A549 (cell line): ENCODE measurements around the gene MYLK2. TPM values are rescaled to one million over a fixed set of nuclear protein-coding genes. Genes with fewer than 3 reads are reported as not detected.

Source experiments
- ATAC-seq, 2 experiments: fragments of 200-7000 bp in 1 of 2; fragments of >200 bp in 1 of 2; cut with Nextera tagmentation in 1 of 2; cut with Tn5 transposase in 1 of 2; 3 replicates each; pipeline versions ENCODE4 v1.8.0 to v1.9.1; 2018 to 2020; ENCODE audit warnings: mild to moderate bottlenecking in 1 of 2, moderate library complexity in 1 of 2
- CTCF ChIA-PET: fragments of 300-600 bp; sonication (Branson Sonifier 250); formaldehyde crosslinking; extraction: SDS; loops from one replicate; lab custom pipeline; 2021; ENCODE audit warnings: antibody characterized with exemption, inconsistent platforms; lab: Yijun Ruan, JAX
- POLR2A ChIA-PET: fragments of 350-600 bp; formaldehyde crosslinking; extraction: SDS; loops from one replicate; lab custom pipeline; 2021; ENCODE audit warnings: antibody characterized with exemption, inconsistent platforms; lab: Yijun Ruan, JAX
- DNase-seq, 2 experiments: peaks; one replicate each; pipeline versions ENCODE4 v3.0.0 to v3.0.0-alpha.2; 2011 to 2016; ENCODE audit warnings: low read depth in 1 of 2, low spot score in 1 of 2
- FAIRE-seq: peaks from 2 replicates; lab custom pipeline; 2011; peaks lifted over from hg19 to GRCh38; lab: Jason Lieb, UNC
- H3K27ac ChIP-seq, 2 experiments: fragments of >200 bp; sonication (Bioruptor Twin); formaldehyde crosslinking; 3 replicates each; pipeline ENCODE4 v1.5.1; 2016 to 2017
- H3K4me1 ChIP-seq: fragments of >200 bp; sonication (Bioruptor Twin); formaldehyde crosslinking; 3 replicates; pipeline ENCODE4 v1.6.1; 2016
- H3K4me2 ChIP-seq: fragments of >200 bp; sonication (Bioruptor Twin); formaldehyde crosslinking; 3 replicates; pipeline ENCODE4 v1.6.1; 2016
- H3K4me3 ChIP-seq: fragments of >200 bp; sonication (Bioruptor Twin); formaldehyde crosslinking; 3 replicates; pipeline ENCODE4 v1.5.1; 2016
- H3K9me3 ChIP-seq: fragments of >200 bp; sonication (Bioruptor Twin); formaldehyde crosslinking; 3 replicates; pipeline ENCODE4 v1.6.1; 2016
- ATOH8 ChIP-seq: fragments of 250-450 bp; sonication (Bioruptor Pico); IDR thresholded peaks from 2 replicates; pipeline ENCODE4 v1.5.0; 2020; ENCODE audit warnings: low read depth, mild to moderate bottlenecking, moderate library complexity
- BCL3 ChIP-seq: fragments of >200 bp; sonication (Bioruptor Twin); formaldehyde crosslinking; IDR thresholded peaks from 3 replicates; pipeline ENCODE4 v1.6.1; 2016
- CBX2 ChIP-seq: fragments of 200-600 bp; sonication (generic); IDR thresholded peaks from 2 replicates; pipeline ENCODE4 v1.6.1; 2016; ENCODE audit warnings: low read depth, mild to moderate bottlenecking, borderline replicate concordance
- CBX8 ChIP-seq: fragments of 200-600 bp; sonication (generic); IDR thresholded peaks from 2 replicates; pipeline ENCODE4 v1.6.1; 2016
- CEBPB ChIP-seq, 2 experiments: fragments of >200 bp in 1 of 2; sonication (Bioruptor Twin) in 1 of 2; formaldehyde crosslinking in 1 of 2; IDR thresholded peaks; 2 replicates each; pipeline ENCODE4 v1.6.1; 2012 to 2016
- CHD2 ChIP-seq: fragments of 150-350 bp; IDR thresholded peaks from 2 replicates; pipeline ENCODE4 v1.6.1; 2014; ENCODE audit warnings: low read length; ENCODE audit not compliant: partially characterized antibody
- CHD4 ChIP-seq: fragments of 200-600 bp; sonication (generic); IDR thresholded peaks from 2 replicates; pipeline ENCODE4 v1.6.1; 2016; ENCODE audit warnings: antibody characterized with exemption, mild to moderate bottlenecking, borderline replicate concordance
- EHF ChIP-seq: fragments of 250-450 bp; sonication (Bioruptor Pico); IDR thresholded peaks from 2 replicates; pipeline ENCODE4 v1.5.0; 2020; ENCODE audit warnings: mild to moderate bottlenecking
- EHMT2 ChIP-seq: fragments of 200-600 bp; sonication (generic); IDR thresholded peaks from 2 replicates; pipeline ENCODE4 v1.6.1; 2016; ENCODE audit warnings: antibody characterized with exemption, low read depth, mild to moderate bottlenecking, moderate library complexity
- ESRRA ChIP-seq: fragments of 150-350 bp; IDR thresholded peaks from 2 replicates; pipeline ENCODE4 v1.6.1; 2014; ENCODE audit warnings: mild to moderate bottlenecking, low read length, borderline replicate concordance
- HDAC2 ChIP-seq: fragments of 200-600 bp; sonication (generic); IDR thresholded peaks from 2 replicates; pipeline ENCODE4 v1.6.1; 2016
- HEYL ChIP-seq: fragments of 250-450 bp; sonication (Bioruptor Pico); IDR thresholded peaks from 2 replicates; pipeline ENCODE4 v1.8.0; 2021; ENCODE audit warnings: mild to moderate bottlenecking, moderate library complexity
- HMGXB4 ChIP-seq: fragments of 250-450 bp; sonication (Bioruptor Pico); IDR thresholded peaks from 2 replicates; pipeline ENCODE4 v1.5.0; 2021; ENCODE audit warnings: mild to moderate bottlenecking, moderate library complexity, borderline replicate concordance
- HOXB13 ChIP-seq: fragments of 250-450 bp; sonication (Bioruptor Pico); IDR thresholded peaks from 2 replicates; pipeline ENCODE4 v1.5.0; 2020; ENCODE audit warnings: low read depth, mild to moderate bottlenecking, moderate library complexity
- JUN ChIP-seq, 2 experiments: fragments of >200 bp; sonication (Bioruptor Twin); formaldehyde crosslinking; IDR thresholded peaks; 2 replicates in 1 of 2; 3 replicates in 1 of 2; pipeline ENCODE4 v1.6.1; 2016 to 2017
- KDM1A ChIP-seq: fragments of 200-600 bp; sonication (generic); IDR thresholded peaks from 2 replicates; pipeline ENCODE4 v1.6.1; 2016; ENCODE audit warnings: low read depth, mild to moderate bottlenecking
- KDM5A ChIP-seq: fragments of 200-600 bp; sonication (generic); IDR thresholded peaks from 2 replicates; pipeline ENCODE4 v1.6.1; 2016; ENCODE audit warnings: antibody characterized with exemption, mild to moderate bottlenecking
- MAFK ChIP-seq: fragments of 450-650 bp; IDR thresholded peaks from 2 replicates; pipeline ENCODE4 v1.6.1; 2014; ENCODE audit not compliant: partially characterized antibody
- MAZ ChIP-seq: fragments of 150-350 bp; IDR thresholded peaks from 2 replicates; pipeline ENCODE4 v1.6.1; 2014; ENCODE audit warnings: antibody characterized with exemption, low read depth, low read length, borderline replicate concordance
- MYC ChIP-seq: IDR thresholded peaks from 2 replicates; pipeline ENCODE4 v1.6.1; 2012; ENCODE audit warnings: mild to moderate bottlenecking, inconsistent platforms, low read length, improper control_type of control experiment, borderline replicate concordance
- PHF8 ChIP-seq: fragments of 200-600 bp; sonication (generic); IDR thresholded peaks from 2 replicates; pipeline ENCODE4 v1.6.1; 2016; ENCODE audit warnings: low read depth, mild to moderate bottlenecking, antibody characterized with exemption, moderate library complexity, borderline replicate concordance
- RAD21 ChIP-seq, 2 experiments: fragments of >200 bp in 1 of 2; sonication (Bioruptor Twin) in 1 of 2; formaldehyde crosslinking in 1 of 2; IDR thresholded peaks in 1 of 2; conservative IDR thresholded peaks in 1 of 2; 2 replicates in 1 of 2; 3 replicates in 1 of 2; pipeline ENCODE4 v1.6.1; 2012 to 2018; ENCODE audit warnings: inconsistent platforms in 1 of 2
- REST ChIP-seq: fragments of 200-600 bp; sonication (generic); IDR thresholded peaks from 2 replicates; pipeline ENCODE4 v1.6.1; 2016; ENCODE audit warnings: antibody characterized with exemption, mild to moderate bottlenecking, moderate library complexity
- RFX5 ChIP-seq: fragments of 450-650 bp; IDR thresholded peaks from 2 replicates; pipeline ENCODE4 v1.7.1; 2014; ENCODE audit warnings: antibody characterized with exemption, mild to moderate bottlenecking, moderate library complexity
- SMC3 ChIP-seq: fragments of >200 bp; sonication (Bioruptor Twin); formaldehyde crosslinking; IDR thresholded peaks from 3 replicates; pipeline ENCODE4 v1.6.1; 2018; ENCODE audit warnings: inconsistent platforms
- TFCP2L1 ChIP-seq: fragments of 250-450 bp; sonication (Bioruptor Pico); IDR thresholded peaks from 2 replicates; pipeline ENCODE4 v1.5.0; 2021; ENCODE audit warnings: mild to moderate bottlenecking
- ZNF302 ChIP-seq: fragments of 250-450 bp; sonication (Bioruptor Pico); IDR thresholded peaks from 2 replicates; pipeline ENCODE4 v1.9.0; 2021; ENCODE audit warnings: inconsistent platforms, mild to moderate bottlenecking, moderate library complexity
- WGBS: methylation state at CpG from one replicate; pipeline ENCODE4 v1.1.6; 2017; ENCODE audit errors: missing lambda C conversion rate; 5-methylcytosine and 5-hydroxymethylcytosine counted together
- polyA plus RNA-seq, 4 experiments: library from polyadenylated mRNA; depleted of rRNA in 3 of 4; stranded (reverse); fragments of >200 nt; fragmentation: RNase III in 1 of 4; extraction: RNeasy Plus Mini Kit Qiagen cat#74134 plus additional on column Dnase treatment in 1 of 4; gene quantifications; 2 replicates in 3 of 4; 3 replicates in 1 of 4; pipeline ENCODE4 v1.2.3, GENCODE V29; 2011 to 2017

Gene MYLK2
- polyA plus RNA-seq, 2 of the 4 experiments (the other 2 are of a cell fraction) = 0.09 to 0.36 TPM

- ATAC-seq = no peak
- no peak for TF ChIP-seq PHF8
- TF ChIP-seq HDAC2 = no peak
- TF ChIP-seq RAD21 (conservative IDR thresholded peaks at IDR 0.05 in 1 of 2, IDR thresholded peaks at IDR 0.05 in 1 of 2) = no peak
- TF ChIP-seq ZNF302 (CRISPR knock-in tag) = no peak
- TF ChIP-seq REST = no peak
- no peak for TF ChIP-seq JUN (IDR thresholded peaks at IDR 0.05)
- no peak for TF ChIP-seq CBX8
- no peak for TF ChIP-seq HOXB13
- TF ChIP-seq RFX5 = no peak
- no peak for TF ChIP-seq CHD2
- TF ChIP-seq CBX2 = no peak
- ChIA-PET CTCF (interaction anchor here (1.0 to 2.4 kb wide), 4 partner anchors 27 to 122 kb away, joined by 3 to 10 read pairs (median 4); no protein-coding TSS in a partner anchor), POLR2A (no interaction called here)
- no peaks in the 10 kb centered on the region for H3K9me3 ChIP-seq
- no peak for FAIRE-seq
- no peaks in the 10 kb centered on the region for H3K4me1 ChIP-seq
- WGBS = 97% methylated on average over 7 of the region's 7 CpGs
- DNase-seq = no peak
- no peak overlapping the region for H3K27ac ChIP-seq
- H3K4me2 ChIP-seq = no peak overlapping the region
- H3K4me3 ChIP-seq = no peak overlapping the region
Measured at GRCh38 chr20:31784354-31785044, 34.7 kb upstream of the MYLK2 start.

GRCh38 chr20:31785089-31785488 lies 34.1 kb upstream of the MYLK2 start:
- Histone ChIP-seq H3K4me1 (no peaks in the 10 kb centered on the region), H3K4me3 (no peak overlapping the region), H3K27ac (no peak overlapping the region), H3K4me2 (no peak overlapping the region), H3K9me3 (no peaks in the 10 kb centered on the region)
- no peak for DNase-seq
- ChIA-PET POLR2A (no interaction called here), CTCF (interaction anchor here (0.7 to 2.4 kb wide), 5 partner anchors 26 to 123 kb away, joined by 3 to 10 read pairs (median 4); no protein-coding TSS in a partner anchor)
- no peak for FAIRE-seq
- 95% methylated on average over 3 of the region's 3 CpGs for WGBS
- no peak for ATAC-seq
- no peak for TF ChIP-seq MAFK
- no peak for TF ChIP-seq HOXB13
- TF ChIP-seq MAZ = no peak
- no peak for TF ChIP-seq ESRRA
- no peak for TF ChIP-seq EHF (CRISPR knock-in tag)
- no peak for TF ChIP-seq CEBPB (IDR thresholded peaks at IDR 0.05)
- no peak for TF ChIP-seq KDM5A
- no peak for TF ChIP-seq RFX5
- TF ChIP-seq EHMT2 = no peak
- no peak for TF ChIP-seq HMGXB4 (CRISPR knock-in tag)
- TF ChIP-seq TFCP2L1 = no peak
- no peak for TF ChIP-seq SMC3
- TF ChIP-seq HEYL (CRISPR knock-in tag) = no peak
- no peak for TF ChIP-seq BCL3
- no peak for TF ChIP-seq CHD4
- no peak for TF ChIP-seq KDM1A
- TF ChIP-seq ATOH8 (CRISPR knock-in tag) = no peak
- no peak for TF ChIP-seq MYC
